HFF-Myc (cell line): ENCODE measurements around the gene FLCN.

ENCODE experiments used
- DNase-seq: peaks from one replicate; pipeline ENCODE4 v3.0.0-alpha.2; 2011; ENCODE audit warnings: low read depth; ENCODE audit errors: extremely low read depth
- H3K4me3 ChIP-seq: replicated peaks from 2 replicates; pipeline ENCODE4 v1.5.1; 2011; ENCODE audit warnings: low read depth, mild to moderate bottlenecking, control low read depth, low read length
- CTCF ChIP-seq: IDR thresholded peaks from 2 replicates; pipeline ENCODE4 v1.5.1; 2012; ENCODE audit warnings: mild to moderate bottlenecking, low read depth, low read length, control low read depth; ENCODE audit errors: missing control alignments

FLCN gene

GRCh38 chr17:17183744-17184143 is 53.2 kb downstream of the FLCN start:
- DNase-seq = no peak
- H3K4me3 ChIP-seq = no peak overlapping the region
- no peak for TF ChIP-seq CTCF

- TF ChIP-seq CTCF = no peak
- H3K4me3 ChIP-seq = no peak overlapping the region
- no peak for DNase-seq
Observed at GRCh38 chr17:17182598-17183136, 54.3 kb downstream of the FLCN start.

- no peak for TF ChIP-seq CTCF
- no peak for DNase-seq
- no peak overlapping the region for H3K4me3 ChIP-seq
Observed at GRCh38 chr17:17181666-17182597, 55.0 kb downstream of the FLCN start.

- TF ChIP-seq CTCF = no peak
- no peak overlapping the region for H3K4me3 ChIP-seq
- DNase-seq = no peak
Observed at GRCh38 chr17:17180741-17181525, 56.0 kb downstream of the FLCN start.

GRCh38 chr17:17180141-17180603 is 56.8 kb downstream of the FLCN start:
- no peak for TF ChIP-seq CTCF
- no peak overlapping the region for H3K4me3 ChIP-seq
- DNase-seq = no peak

GRCh38 chr17:17179371-17179827 is 57.6 kb downstream of the FLCN start:
- TF ChIP-seq CTCF = no peak
- DNase-seq = no peak
- H3K4me3 ChIP-seq = no peak overlapping the region
